BJ (cell line): ENCODE results near the gene C6orf15. TPM values are rescaled to one million over a fixed set of nuclear protein-coding genes. Genes with fewer than 3 reads are reported as not detected.

Source experiments
- CTCF ChIA-PET: fragments of 350-600 bp; formaldehyde crosslinking; extraction: SDS; loops from one replicate; lab custom pipeline; 2021; ENCODE audit warnings: antibody characterized with exemption, inconsistent platforms; lab: Yijun Ruan, JAX
- POLR2A ChIA-PET: fragments of 300-600 bp; sonication (Branson Sonifier 250); formaldehyde crosslinking; extraction: SDS; loops from one replicate; lab custom pipeline; 2021; ENCODE audit warnings: antibody characterized with exemption; lab: Charles Lee
- DNase-seq: peaks from one replicate; pipeline ENCODE4 v3.0.0-alpha.2; 2011; ENCODE audit warnings: low read depth
- H3K27me3 ChIP-seq: 2 replicates; pipeline ENCODE4 v1.6.0; 2011; ENCODE audit warnings: low read length; ENCODE audit not compliant: control insufficient read depth, insufficient read depth
- H3K36me3 ChIP-seq: 2 replicates; pipeline ENCODE4 v1.5.1; 2011; ENCODE audit warnings: low read length; ENCODE audit not compliant: control insufficient read depth, insufficient read depth
- H3K4me3 ChIP-seq: 2 replicates; pipeline ENCODE4 v1.5.1; 2011; ENCODE audit warnings: low read depth, mild to moderate bottlenecking, control low read depth, low read length
- polyA plus RNA-seq: library from polyadenylated mRNA; depleted of rRNA; stranded (reverse); fragments of >200 nt; gene quantifications from 2 replicates; pipeline ENCODE4 v1.2.3, GENCODE V29; 2011
- TF ChIP-seq, protein P1 (sequence below): IDR thresholded peaks from 2 replicates; pipeline ENCODE4 v1.5.1; 2011; ENCODE audit warnings: low read depth, mild to moderate bottlenecking, control low read depth, inconsistent platforms, low read length, moderate library complexity; ENCODE audit not compliant: insufficient read depth

C6orf15 gene
- polyA plus RNA-seq, 1 experiment: not detected

DNA sequence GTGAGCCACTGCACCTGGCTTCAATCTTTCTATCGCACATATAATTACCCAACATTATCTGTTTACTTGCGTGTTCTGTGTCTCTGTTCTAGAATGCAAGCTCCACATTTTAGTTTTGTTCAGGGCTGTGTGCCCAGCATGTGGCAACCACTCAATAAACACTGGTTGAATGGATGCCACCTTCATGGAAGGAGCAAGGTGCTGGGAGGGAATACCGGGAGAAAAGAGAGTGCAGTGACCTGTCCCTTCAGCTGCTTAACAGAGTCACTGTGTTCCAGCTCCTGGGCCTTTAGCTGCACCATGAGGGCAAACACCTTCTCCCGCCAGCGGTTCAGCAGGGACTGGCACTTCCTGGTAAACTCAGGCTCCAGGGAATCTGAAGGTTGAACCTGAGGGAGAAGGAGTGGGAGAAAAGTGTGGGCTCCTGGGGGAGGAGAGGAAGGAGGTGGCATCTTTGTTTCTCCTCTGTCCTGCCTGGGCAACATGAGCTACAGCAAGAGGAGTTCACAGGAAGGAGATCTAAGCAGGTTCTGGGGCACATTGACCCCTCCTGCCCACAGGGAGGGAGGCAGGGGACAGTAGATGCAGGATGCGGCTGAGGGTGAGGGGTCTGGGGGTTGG lies 37.6 kb upstream of the C6orf15 start:
- POLR2A ChIA-PET: no interaction called here
- TF ChIP-seq, protein P1, sequence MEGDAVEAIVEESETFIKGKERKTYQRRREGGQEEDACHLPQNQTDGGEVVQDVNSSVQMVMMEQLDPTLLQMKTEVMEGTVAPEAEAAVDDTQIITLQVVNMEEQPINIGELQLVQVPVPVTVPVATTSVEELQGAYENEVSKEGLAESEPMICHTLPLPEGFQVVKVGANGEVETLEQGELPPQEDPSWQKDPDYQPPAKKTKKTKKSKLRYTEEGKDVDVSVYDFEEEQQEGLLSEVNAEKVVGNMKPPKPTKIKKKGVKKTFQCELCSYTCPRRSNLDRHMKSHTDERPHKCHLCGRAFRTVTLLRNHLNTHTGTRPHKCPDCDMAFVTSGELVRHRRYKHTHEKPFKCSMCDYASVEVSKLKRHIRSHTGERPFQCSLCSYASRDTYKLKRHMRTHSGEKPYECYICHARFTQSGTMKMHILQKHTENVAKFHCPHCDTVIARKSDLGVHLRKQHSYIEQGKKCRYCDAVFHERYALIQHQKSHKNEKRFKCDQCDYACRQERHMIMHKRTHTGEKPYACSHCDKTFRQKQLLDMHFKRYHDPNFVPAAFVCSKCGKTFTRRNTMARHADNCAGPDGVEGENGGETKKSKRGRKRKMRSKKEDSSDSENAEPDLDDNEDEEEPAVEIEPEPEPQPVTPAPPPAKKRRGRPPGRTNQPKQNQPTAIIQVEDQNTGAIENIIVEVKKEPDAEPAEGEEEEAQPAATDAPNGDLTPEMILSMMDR: no peak
- CTCF ChIA-PET: interaction anchor here (1.1 kb wide), 1 partner anchor 42 kb away, joined by 4 read pairs; no protein-coding TSS in a partner anchor
- no peak for DNase-seq
- H3K4me3 ChIP-seq: no peak overlapping the region
- no peaks in the 10 kb centered on the region for H3K27me3 ChIP-seq
- H3K36me3 ChIP-seq: peaks cover 10% of the 10 kb centered on the region

- ChIA-PET POLR2A (no interaction called here), CTCF (interaction anchor here (1.1 to 9.2 kb wide), 5 partner anchors 8 to 221 kb away, joined by 3 to 166 read pairs (median 7); no protein-coding TSS in a partner anchor)
- TF ChIP-seq, protein P1: no peak
- Histone ChIP-seq H3K4me3 (no peak overlapping the region), H3K27me3 (no peaks in the 10 kb centered on the region), H3K36me3 (peaks cover 7% of the 10 kb centered on the region)
- DNase-seq: no peak
Observed at GRCh38 chr6:31145386-31145785, 33.0 kb upstream of the C6orf15 start.

DNA sequence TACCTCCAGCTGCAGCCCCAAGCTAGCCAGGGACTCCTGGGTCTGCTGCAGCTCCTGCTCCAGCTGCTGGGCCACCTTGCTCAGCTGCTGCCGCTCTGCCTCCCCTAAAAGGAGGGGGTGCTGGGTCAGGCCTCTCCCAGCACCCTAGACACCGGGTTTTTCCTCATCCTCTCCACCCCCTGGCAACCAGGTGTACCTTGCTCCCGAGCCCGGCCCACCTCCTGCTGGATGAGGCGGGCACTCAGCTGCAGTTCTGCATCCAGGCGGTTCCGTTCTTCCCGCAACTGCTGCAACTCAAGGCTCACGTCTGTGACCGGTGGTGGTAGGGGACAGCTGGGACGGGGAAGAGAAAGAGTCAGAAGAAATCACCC lies 32.6 kb upstream of the C6orf15 start:
- DNase-seq: no peak
- POLR2A ChIA-PET: no interaction called here
- CTCF ChIA-PET: interaction anchor here (1.5 to 9.2 kb wide), 4 partner anchors 11 to 222 kb away, joined by 4 to 166 read pairs (median 8); no protein-coding TSS in a partner anchor
- H3K36me3 ChIP-seq: peaks cover 6% of the 10 kb centered on the region
- no peaks in the 10 kb centered on the region for H3K27me3 ChIP-seq
- H3K4me3 ChIP-seq: no peak overlapping the region
- TF ChIP-seq, protein P1: no peak

GRCh38 chr6:31144296-31144969 lies 32.1 kb upstream of the C6orf15 start:
- TF ChIP-seq, protein P1: no peak
- POLR2A ChIA-PET: no interaction called here
- Histone ChIP-seq H3K4me3 (no peak overlapping the region), H3K27me3 (no peaks in the 10 kb centered on the region), H3K36me3 (peaks cover 4% of the 10 kb centered on the region)
- no peak for DNase-seq
- CTCF ChIA-PET: interaction anchor here (1.5 to 9.2 kb wide), 5 partner anchors 11 to 222 kb away, joined by 4 to 166 read pairs (median 7); no protein-coding TSS in a partner anchor

GRCh38 chr6:31143148-31143547 lies 30.8 kb upstream of the C6orf15 start:
- CTCF ChIA-PET: interaction anchor here (2.1 to 9.2 kb wide), 4 partner anchors 13 to 224 kb away, joined by 6 to 166 read pairs (median 9); no protein-coding TSS in a partner anchor
- Histone ChIP-seq H3K4me3 (no peak overlapping the region), H3K36me3 (peaks cover 4% of the 10 kb centered on the region), H3K27me3 (no peaks in the 10 kb centered on the region)
- POLR2A ChIA-PET: no interaction called here
- TF ChIP-seq, protein P1: no peak
- no peak for DNase-seq
